Epithelial cell of prostate (primary cell): ENCODE data around the gene RIN3.

Source experiments
- DNase-seq: peaks from one replicate; pipeline ENCODE4 v3.0.0-alpha.2; 2011; ENCODE audit warnings: low read depth, low spot score
- H3K27ac ChIP-seq: fragments of 450-650 bp; 2 replicates; pipeline ENCODE4 v1.5.1; 2017; ENCODE audit warnings: mild to moderate bottlenecking

RIN3 gene

DNA sequence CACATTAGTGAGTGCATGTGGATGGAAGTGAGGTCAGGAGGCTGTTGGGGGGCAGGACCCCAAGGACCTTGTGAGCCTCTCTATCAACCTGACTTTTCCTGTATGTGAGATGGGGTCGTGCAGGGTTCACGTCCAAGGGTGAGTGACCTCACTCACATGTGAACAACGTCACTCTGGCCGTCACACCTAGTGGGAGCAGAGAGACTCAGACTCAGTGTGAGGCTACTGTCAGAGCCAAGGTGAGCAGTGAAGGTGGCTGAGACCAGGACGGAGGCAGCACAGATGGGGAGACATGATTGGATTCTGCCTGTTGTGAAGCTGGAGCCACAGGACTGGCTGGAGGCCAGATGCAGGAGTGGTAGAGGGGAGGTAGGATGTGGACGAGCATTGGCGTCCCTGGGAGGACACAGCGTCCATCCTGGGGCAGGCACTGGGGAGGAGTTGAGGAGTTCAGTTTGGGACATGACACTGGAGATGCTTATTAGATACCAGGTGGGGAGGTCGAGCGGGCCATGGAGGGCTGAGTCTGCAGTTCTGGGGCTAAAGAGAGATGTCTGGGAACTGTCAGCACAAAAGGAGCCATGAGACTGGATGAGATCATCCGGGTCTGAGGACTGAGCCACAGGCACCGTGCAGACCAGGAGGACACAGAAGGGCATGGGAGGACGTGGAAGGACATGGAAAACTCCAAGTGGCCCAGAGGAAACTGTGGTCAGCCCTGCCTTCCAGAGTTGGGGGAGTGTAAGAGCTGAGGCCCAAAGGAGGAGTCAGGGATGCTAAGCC, 142.0 kb downstream of the RIN3 start:
- H3K27ac ChIP-seq, result no peak overlapping the region
- no peak for DNase-seq

DNA sequence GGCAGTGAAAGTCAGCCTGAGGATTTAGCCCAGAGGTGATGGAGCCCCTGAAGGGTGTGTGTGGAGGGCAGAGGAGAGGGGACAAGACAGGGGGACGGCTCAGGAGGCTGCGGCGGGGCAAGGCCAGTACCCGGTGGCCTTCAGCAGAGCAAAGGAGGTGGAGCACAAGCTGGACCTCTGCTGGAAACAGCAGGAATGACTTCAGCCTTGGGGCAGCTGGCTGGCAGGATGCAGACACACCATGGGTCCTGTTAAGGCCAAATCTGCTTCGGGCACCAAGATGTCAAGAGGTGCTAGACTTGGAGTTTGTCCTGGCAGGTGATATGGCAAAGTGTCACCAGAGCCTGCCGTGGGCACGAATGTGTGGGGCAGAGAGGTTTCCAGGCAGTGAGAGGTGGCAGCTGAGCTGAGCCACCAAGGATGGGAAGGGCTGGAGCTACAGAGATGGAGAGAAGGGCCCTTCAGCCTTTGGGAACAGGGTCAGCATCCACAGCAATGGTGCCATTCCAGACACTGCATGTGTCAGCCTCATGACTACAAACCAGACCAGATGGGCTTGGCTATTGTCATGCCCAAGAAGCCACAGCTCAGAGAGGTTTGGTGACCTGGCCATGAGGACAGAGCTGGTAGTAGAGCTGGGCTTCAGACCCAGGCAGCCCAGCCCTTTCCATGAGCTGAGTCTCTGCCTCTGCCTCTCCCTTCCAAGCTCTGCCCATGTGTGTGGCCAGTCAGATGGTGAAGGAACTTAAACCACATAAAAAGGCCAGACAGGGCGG, 142.9 kb downstream of the RIN3 start:
- H3K27ac ChIP-seq, result no peak overlapping the region

DNA sequence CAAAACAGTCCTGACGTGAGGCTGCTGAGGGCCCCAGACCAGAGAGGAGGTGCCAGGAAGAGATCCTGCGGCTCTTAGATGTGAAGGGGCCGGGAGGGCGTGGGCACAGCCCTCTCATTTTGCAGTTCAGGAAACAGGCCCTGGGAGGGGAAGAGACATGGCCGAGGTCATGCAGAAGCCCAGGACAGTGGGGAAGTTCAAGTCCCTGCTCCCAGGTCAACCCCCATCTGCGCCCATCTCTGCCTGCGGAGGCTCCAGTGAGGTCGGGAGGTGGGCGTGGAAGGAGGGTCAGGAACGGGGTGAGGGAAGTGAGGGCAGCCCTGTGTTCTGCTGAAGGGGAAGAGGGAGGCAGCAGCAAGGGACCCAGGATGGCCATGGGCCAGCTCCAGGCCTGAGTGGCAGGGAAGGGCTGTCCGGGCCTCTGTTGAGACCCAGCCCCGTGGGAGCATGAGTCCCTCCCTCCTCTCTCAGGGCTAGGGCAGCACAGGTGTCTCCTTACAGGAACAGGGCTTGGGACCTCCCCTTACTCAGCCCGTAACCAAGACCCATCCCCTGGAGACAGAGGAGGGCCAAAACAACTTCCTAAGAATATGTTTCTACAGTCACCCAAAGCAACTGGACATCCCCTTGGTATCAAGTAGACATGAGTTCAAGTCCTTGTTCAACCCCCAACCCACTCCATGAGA, 144.0 kb downstream of the RIN3 start:
- H3K27ac ChIP-seq, result no peak overlapping the region
- no peak for DNase-seq

More for the DNA sequence above, 142.9 kb downstream of the RIN3 start:
- DNase-seq, result no peak

DNA sequence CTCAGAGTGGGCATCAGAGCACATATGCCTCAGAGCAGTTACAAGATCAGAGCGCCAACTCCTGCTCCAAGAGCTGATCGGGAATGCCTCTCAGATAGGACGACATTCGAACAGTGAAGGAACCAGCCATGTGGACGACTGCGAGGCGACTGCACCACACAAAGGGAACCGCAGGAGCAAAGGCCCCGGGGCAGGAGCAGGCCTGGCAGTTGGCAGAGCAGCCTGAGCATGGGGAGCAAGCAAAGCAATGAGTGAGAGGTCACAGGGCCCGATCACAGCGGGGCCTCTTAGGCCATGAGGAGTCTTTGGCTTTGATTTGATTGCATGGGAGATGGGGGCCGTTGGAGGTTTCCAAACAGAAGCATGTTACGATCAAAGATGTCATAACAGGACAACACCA, 144.6 kb downstream of the RIN3 start:
- no peak for DNase-seq
- H3K27ac ChIP-seq, result no peak overlapping the region

DNA sequence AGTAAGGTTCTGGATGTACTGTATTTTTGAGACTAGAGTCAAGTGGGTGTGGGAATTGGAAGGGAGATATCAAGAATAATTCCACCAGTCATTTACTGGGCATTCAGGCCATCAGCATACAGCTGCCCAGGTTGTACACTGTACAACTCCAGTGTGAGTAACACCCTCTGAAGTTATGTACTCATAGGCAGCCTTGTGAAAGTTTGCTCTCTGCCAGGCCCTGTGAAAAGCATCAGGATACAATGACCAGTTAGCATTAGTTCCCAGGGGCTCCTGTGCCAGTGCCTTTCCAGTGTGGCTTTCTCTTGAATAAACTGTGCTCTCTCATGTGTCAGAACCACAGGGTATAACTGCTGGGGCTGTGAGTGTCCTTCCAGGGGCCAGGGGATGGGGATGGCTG, 145.1 kb downstream of the RIN3 start:
- no peak overlapping the region for H3K27ac ChIP-seq
- DNase-seq, result no peak

DNA sequence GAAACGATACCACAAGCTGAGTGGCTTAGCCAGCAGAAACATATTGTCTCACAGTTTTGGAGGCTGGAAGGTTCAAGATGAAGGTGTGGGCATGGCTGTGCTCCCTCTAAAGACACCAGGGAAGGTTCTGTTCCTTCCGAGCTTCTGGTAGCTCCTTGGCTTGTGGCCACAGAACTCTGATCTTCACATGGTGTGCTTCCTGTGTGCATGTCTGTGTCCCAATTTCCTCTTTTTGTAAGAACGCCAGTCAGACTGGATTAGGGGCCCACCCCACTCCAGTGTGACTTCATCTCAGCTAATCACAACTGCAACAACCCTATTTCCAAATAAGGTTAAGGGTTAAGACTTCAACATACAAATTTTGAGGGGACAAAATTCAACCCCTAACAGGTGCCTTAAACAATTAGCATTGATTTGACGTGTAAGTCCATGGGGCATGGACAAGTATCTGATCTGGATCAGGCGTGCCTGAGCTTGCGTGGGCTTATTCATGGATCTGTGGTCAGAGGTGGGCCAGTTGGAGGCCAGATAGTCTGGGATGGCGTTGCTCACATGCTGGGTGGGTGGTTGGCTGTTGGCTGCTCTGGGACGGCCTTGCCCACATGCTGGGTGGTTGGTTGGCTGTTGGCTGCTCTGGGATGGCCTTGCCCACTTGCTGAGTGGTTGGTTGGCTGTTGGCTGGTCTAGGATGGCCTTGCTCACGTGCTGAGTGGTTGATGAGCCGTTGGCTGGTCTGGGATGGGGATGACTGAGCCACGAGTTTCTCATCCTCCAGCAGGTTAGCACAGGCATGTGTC, 146.4 kb downstream of the RIN3 start:
- H3K27ac ChIP-seq, result peak overlapping the region; percentile 41
- peak; percentile 45 for DNase-seq

DNA sequence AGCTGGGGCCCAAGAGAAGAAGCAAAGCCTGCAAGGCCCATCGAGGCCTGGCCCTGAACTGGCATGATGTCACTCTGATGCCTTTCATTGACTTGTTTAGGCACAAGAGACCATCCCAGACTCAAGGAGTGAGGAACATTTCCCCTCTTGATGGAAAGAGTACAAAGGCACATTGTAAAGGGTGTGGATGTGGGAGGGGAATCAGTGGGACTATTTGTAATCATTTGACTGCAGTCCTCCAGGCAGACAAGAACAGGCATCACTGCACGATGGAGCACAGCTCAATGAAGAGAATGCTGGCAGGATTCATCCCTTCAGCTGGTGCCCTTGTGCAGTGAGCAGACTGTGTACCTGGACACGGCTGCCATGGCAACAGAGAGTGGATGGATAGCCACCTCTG, 147.0 kb downstream of the RIN3 start:
- no peak for DNase-seq
- peak overlapping the region; percentile 41 for H3K27ac ChIP-seq

DNA sequence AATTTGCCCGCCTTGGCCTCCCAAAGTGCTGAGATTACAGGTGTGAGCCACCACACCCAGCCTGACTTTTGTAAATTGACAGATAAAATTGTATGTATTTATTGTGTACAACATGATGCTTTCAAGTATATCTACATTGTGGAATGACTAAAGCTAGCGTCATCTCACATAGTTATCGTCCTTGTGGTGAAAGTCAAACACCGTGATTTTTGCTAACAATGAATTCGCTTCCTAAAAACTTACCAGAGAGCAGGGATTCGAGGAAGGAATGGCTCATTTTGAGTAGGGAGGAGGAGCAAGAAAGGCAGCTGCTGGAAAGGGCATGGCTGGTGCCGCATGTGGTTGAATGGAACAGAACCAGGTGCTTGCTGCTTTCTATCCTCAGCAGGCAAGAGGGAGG, 149.5 kb downstream of the RIN3 start:
- no peak for DNase-seq
- no peak overlapping the region for H3K27ac ChIP-seq

DNA sequence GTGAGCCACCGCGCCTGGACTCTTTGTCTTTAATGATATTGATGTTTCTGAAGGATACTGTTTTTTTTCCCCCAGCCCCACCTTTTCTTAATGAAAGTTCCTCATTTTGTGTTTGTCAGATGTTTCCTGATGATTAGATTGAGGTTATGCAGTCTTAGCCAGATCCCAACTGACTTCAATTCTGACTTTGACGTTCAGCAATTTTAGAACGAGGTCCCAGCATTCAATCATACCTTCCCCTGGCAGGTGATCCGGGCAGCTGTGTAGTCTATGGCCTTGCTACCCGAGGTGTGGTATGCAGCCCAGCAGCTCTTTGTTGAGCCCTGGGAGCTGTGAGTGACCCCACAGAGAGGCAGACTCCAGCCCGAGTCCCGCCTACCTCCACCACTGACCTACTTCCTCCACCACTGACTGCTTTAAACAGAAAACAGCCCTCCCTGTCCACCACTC, 152.1 kb downstream of the RIN3 start:
- no peak overlapping the region for H3K27ac ChIP-seq
- no peak for DNase-seq

DNA sequence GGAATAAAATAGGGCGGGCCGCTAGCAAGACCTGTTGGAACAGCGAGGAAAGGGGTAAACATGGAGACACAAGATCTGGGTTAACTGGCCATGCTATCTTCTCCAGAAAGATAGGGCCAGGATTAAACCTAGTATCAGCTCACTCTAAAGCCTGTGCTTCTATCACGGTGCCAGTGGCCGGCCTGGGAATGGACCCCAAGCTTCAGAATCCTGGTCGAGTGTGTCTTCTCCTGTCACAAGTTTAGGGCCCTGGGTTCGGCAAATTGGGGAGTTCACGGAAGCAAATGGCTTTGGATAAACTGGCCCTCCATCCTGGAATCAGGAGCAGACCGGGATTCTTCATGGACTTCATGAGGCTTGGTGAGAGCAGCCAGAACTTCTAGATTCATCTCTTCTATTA, 152.7 kb downstream of the RIN3 start:
- DNase-seq, result no peak
- no peak overlapping the region for H3K27ac ChIP-seq

DNA sequence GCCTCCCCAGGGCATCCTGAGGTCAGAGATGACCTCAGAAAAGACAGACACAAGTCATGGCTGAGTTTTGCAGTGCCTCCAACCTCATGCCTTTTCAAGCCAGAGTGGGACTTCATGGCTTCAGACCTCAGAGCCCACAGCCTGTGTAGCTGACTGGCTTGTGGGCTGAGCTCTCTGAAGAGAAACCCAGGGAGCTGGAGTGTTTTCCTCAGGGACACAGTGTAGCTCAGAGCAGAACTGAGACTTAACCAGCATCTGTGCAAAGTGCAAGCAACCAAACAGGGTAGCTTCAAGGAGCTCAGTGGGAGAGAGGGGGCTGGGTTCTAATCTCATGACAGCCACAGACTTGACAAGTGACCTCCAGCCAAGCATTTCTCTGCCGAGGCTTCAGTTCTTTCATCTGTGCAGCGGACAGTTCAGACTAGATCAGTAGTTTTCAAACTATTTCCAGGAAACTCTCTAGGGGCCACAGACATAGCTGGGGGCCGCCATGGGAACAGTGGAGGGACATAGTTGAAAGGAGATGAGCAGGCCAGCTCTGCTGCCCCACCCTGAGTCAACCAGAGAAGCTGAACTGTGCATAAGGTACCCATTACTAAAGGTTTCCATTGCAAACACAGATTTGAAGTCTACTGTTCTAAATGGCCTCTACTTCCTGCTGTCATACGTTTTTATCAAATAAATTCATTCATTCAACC, 154.8 kb downstream of the RIN3 start:
- H3K27ac ChIP-seq, result no peak overlapping the region
- no peak for DNase-seq

DNA sequence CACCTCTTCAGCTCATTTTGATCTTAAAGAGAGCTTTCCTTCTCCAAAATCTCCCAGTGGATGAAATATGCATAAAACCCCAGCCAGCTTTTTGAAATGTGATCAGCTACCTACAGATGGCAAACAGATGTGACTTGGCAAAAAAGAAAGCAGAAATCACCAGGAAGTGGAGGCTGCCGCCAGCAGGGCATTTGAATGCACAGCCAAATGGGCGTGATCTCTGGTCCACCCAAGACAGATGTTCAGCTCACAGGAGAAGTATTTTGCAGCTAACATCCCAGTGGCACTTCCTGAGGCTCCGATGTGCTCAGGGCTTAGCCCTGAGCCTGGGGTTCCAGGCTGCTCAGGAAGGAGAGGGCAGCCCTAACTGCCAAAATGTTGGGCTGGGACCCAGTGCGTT, 156.6 kb downstream of the RIN3 start:
- no peak for DNase-seq

DNA sequence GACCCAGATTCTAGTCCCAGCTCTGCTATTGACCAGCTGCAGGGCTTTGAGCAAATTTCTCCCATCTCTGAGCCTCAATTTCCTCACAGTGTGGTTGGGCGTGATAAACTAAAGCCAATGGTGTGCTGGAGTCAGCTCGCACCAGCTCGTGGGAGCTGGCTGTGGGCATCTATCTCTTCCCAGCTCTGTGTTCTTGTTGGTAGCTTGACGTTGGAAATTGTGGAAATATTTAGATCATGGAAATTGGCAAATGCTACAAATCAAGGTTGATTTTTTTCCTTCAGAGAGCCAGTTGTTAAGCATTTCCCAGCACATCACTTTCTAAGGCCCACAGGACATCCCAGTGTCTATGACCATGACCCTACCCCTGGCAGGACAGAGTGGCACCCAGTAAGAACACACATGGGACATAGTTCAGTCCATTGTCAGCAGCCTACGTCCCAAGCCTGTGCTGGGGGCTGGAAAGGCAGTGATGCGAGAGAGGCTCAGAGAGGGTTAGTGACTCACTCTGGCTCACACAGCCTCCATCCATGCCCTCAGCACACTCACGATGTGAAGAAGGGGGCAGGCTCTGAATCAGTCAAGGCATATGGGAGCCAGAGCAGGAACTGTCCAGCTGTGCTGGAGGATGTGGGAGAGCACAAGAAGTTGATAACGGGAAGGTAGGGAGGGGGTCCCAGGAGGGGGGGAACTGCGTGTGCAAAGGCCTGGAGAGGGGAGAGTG, 157.2 kb downstream of the RIN3 start:
- no peak overlapping the region for H3K27ac ChIP-seq
- no peak for DNase-seq

More for the DNA sequence above, 156.6 kb downstream of the RIN3 start:
- no peak overlapping the region for H3K27ac ChIP-seq

DNA sequence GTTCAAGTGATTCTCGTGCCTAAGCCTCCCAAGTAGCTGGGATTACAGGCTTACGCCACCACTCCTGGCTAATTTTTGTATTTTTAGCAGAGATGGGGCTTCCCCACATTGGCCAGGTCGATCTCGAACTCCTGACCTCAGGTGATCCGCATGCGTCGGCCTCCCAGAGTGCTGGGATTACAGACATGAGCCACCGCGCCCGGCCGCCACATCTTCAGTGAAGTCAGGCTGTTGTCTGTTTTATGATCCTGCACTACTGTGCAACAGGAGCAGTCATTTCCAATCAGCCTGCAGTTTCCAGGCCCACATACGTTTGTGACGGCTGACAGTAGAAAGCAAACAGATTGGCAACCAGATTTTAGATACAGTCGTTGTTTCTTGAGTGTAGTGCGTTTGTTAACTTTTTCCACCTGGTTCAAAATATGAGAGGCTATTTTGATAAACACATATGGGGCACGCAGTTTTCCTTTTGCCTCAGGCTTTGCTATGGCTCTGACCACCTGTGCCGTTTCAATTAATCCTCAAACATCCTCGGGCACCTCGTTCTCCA, 160.1 kb downstream of the RIN3 start:
- no peak for DNase-seq
- no peak overlapping the region for H3K27ac ChIP-seq

DNA sequence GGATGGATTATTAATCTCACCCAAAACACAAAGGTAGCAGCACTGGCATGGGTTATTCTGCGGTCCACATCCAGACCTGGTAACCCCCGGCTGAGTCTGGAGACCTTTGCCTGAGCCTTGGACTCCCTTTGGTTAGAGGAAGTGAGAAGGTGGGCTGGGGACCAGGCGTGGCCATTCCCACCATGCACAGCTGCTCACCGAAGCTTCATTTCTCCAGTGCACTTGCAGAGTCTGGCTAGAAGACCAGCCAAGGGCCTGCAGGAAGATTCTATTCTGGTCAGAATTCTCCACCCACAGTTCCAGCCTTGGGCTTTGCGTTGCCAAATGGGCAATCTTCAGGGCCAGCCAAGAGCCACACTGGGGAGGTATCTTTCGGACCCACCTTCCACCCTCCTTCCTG, 161.8 kb downstream of the RIN3 start:
- H3K27ac ChIP-seq, result no peak overlapping the region
- DNase-seq, result no peak

DNA sequence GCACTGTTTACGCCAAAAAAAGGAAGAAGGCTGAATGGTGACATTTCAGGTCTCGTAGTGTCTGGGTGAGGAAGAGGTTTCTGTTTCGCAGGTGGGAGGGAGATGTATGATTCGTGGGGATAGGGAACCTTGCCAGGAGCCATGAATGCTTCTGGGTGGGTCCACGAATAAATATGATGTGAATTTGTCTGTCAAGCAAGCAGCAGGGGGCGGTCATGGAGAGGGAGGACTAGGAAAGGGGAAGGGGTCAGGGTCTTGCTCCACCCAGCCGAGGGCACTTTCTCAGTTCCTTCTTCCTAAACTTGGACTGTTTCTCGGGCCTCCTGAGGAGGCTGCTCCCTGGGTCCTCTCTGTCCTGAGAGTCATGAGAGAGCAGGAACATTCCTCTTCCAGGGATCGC, 162.4 kb downstream of the RIN3 start:
- H3K27ac ChIP-seq, result no peak overlapping the region
- DNase-seq, result no peak

DNA sequence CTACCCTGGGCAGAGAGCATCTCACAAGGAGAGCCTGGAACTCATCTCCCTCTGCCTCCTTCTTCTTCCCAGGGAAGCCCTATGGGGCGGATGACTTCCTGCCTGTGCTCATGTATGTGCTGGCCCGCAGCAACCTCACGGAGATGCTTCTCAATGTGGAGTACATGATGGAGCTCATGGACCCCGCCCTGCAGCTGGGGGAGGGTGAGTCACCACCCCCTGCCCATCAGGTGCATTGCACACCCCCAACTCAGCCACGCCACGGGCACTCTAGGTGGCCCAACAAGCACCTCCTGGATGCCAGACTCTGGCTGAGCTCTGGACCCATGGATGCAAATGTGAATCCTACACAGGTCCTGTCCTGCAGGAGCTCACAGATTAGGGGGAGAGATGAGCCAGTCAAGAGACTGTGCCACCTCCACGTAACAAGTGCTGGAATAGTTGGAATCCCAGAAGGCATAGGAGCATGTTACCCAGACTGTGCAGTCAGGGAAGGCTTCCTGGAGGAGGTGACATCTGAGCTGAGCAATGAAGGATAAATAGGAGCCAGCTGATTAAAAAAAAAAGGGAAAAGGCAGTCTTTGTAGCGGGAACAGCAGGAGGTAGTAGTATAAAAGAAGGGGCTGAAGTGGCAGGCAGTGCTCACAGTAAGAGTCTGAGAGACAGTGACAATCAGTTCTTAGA, 163.0 kb downstream of the RIN3 start:
- H3K27ac ChIP-seq, result no peak overlapping the region
- no peak for DNase-seq

DNA sequence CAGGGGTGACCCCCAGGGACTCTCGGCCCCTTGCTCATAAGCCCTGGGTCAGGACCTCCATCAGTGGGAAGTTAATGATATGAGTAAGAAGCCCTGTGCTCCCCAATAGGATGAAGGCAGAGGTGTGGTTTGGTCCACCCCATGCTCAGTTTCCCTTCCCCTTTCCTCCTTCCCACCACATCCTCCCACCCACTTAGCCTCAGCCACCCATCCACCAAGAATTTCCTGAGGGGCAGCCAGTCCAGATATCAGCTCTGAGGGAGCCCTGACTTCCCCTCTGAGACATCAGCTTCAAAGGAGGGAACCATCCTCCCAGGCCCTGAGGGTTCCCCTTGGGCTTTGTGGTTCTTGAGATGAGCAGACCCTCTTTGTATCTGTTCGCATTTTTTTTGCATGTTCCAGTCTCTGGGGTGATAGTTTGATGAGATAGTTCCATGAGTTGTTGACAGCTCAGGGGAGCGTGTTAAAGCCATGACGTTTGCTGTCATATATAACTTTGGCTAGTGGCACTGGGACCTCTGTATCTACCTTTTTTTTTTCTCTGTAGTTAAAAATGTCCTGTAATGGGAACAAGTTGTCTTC, 163.6 kb downstream of the RIN3 start:
- H3K27ac ChIP-seq, result no peak overlapping the region
- no peak for DNase-seq
